ENCODE measurements around the gene CALHM5. TPM values are rescaled to one million over a fixed set of nuclear protein-coding genes. Genes with fewer than 3 reads are reported as not detected.
A peak's percentile ranks its signal among the peaks of the same experiment; 100 is the strongest.

The CALHM5 gene
- total RNA-seq, 1 experiment from 2014 or later, result not detected

GRCh38 chr6:116524236-116524635 lies 12.8 kb downstream of the CALHM5 start:
- peaks cover 23% of the 10 kb centered on the region for H3K27me3 ChIP-seq (ENCODE audit: control insufficient read depth, insufficient read depth, low read length)
- CTCF ChIA-PET, result no interaction called here
- no peaks in the 10 kb centered on the region for H3K9me3 ChIP-seq (ENCODE audit: control insufficient read depth, insufficient read depth, low read depth, low read length)
- DNase-seq (ENCODE audit: low read depth, low spot score), result no peak
- intact Hi-C loops (cut with micrococcal nuclease; ENCODE audit: unreplicated experiment), result no loop called here
- TF ChIP-seq POLR2AphosphoS5 (IDR thresholded peaks at IDR 0.05; ENCODE audit: low read depth, low read length), result no peak
- TF ChIP-seq SIN3A (IDR thresholded peaks at IDR 0.05; ENCODE audit: borderline replicate concordance, insufficient read depth, low read depth, low read length), result no peak
- no peak for TF ChIP-seq TCF7L2 (IDR thresholded peaks at IDR 0.05; ENCODE audit: low read depth, low read length)
- TF ChIP-seq REST (IDR thresholded peaks at IDR 0.05; ENCODE audit: insufficient read depth in 1 of 2, low read depth in 2 of 2, low read length in 1 of 2), result no peak
- TF ChIP-seq CTCF (IDR thresholded peaks at IDR 0.05), result no peak
- no peak for ATAC-seq
- H3K4me1 ChIP-seq (ENCODE audit: control insufficient read depth, insufficient read depth, low read length), result no peaks in the 10 kb centered on the region
- no peaks in the 10 kb centered on the region for H3K36me3 ChIP-seq (ENCODE audit: control insufficient read depth, insufficient read depth, low read length)
- H3K27ac ChIP-seq (ENCODE audit: low read length), result no peak overlapping the region
- BruUV-seq (replicated peaks), result no TSS peak
- no peak overlapping the region for H3K4me3 ChIP-seq (ENCODE audit: low read depth in 2 of 2, low read length in 2 of 2)
- in situ Hi-C loops (cut with HindIII; ENCODE audit: low pct_unique_long_range_greater_than_20kb, low sequenced_read_pairs), result no loop called here
- POLR2A ChIA-PET, result no interaction called here

GRCh38 chr6:116528133-116528532 lies 16.7 kb downstream of the CALHM5 start:
- ATAC-seq (no peak), DNase-seq (ENCODE audit: low read depth, low spot score) (no peak)
- H3K27me3 ChIP-seq (ENCODE audit: control insufficient read depth, insufficient read depth, low read length), result peaks cover 41% of the 10 kb centered on the region
- no peak overlapping the region for H3K4me3 ChIP-seq (ENCODE audit: low read depth in 2 of 2, low read length in 2 of 2)
- POLR2A ChIA-PET, result no interaction called here
- no peaks in the 10 kb centered on the region for H3K9me3 ChIP-seq (ENCODE audit: control insufficient read depth, insufficient read depth, low read depth, low read length)
- H3K36me3 ChIP-seq (ENCODE audit: control insufficient read depth, insufficient read depth, low read length), result no peaks in the 10 kb centered on the region
- H3K27ac ChIP-seq (ENCODE audit: low read length), result no peak overlapping the region
- in situ Hi-C loops (cut with HindIII; ENCODE audit: low pct_unique_long_range_greater_than_20kb, low sequenced_read_pairs), result no loop called here
- CTCF ChIA-PET, result no interaction called here
- intact Hi-C loops (cut with micrococcal nuclease; ENCODE audit: unreplicated experiment), result no loop called here
- H3K4me1 ChIP-seq (ENCODE audit: control insufficient read depth, insufficient read depth, low read length), result no peaks in the 10 kb centered on the region
- TF ChIP-seq POLR2AphosphoS5 (IDR thresholded peaks at IDR 0.05; ENCODE audit: low read depth, low read length), result no peak
- TF ChIP-seq TCF7L2 (IDR thresholded peaks at IDR 0.05; ENCODE audit: low read depth, low read length), result no peak
- 0 out of 2 replicates have a peak, but pooled peaks have one; percentile 3 for TF ChIP-seq CTCF (IDR thresholded peaks at IDR 0.05)
- TF ChIP-seq SIN3A (IDR thresholded peaks at IDR 0.05; ENCODE audit: borderline replicate concordance, insufficient read depth, low read depth, low read length), result no peak
- TF ChIP-seq REST (IDR thresholded peaks at IDR 0.05; ENCODE audit: insufficient read depth in 1 of 2, low read depth in 2 of 2, low read length in 1 of 2), result no peak
- no TSS peak for BruUV-seq (replicated peaks)

All from Panc1 (cell line).